Memory B cell (primary cell): ENCODE results near the gene KIF25.
"Not testable (repeated sequence)": the region's sequence is repeated elsewhere in the genome, so short reads cannot be mapped to it uniquely, and the experiment has no call there.

ENCODE experiments used
- ATAC-seq: fragments of 150-1000 bp; cut with Tn5 transposase; 2 replicates; pipeline ENCODE4 v1.10.0; 2021; ENCODE audit warnings: low read depth, mild to moderate bottlenecking, moderate library complexity
- DNase-seq, 2 donors: peaks; one replicate each; pipeline ENCODE4 v3.0.0; 2022; ENCODE audit warnings: low spot score in 2 of 2
- H3K27ac Mint-ChIP-seq: one replicate; pipeline ENCODE4 v1.8.0; 2022; ENCODE audit warnings: mild to moderate bottlenecking, moderate library complexity, mixed read lengths
- H3K27me3 Mint-ChIP-seq: one replicate; pipeline ENCODE4 v1.8.0; 2022; ENCODE audit warnings: mixed read lengths
- H3K36me3 Mint-ChIP-seq: one replicate; pipeline ENCODE4 v1.8.0; 2022; ENCODE audit warnings: mild to moderate bottlenecking, mixed read lengths
- H3K4me1 Mint-ChIP-seq: one replicate; pipeline ENCODE4 v1.8.0; 2022; ENCODE audit warnings: mixed read lengths
- H3K4me3 Mint-ChIP-seq: one replicate; pipeline ENCODE4 v1.8.0; 2022; ENCODE audit warnings: mild to moderate bottlenecking, moderate library complexity, mixed read lengths
- H3K9me3 Mint-ChIP-seq: one replicate; pipeline ENCODE4 v1.8.0; 2022; ENCODE audit warnings: mixed read lengths

Gene KIF25

GRCh38 chr6:167965592-167966539 lies 31.6 kb upstream of the KIF25 start:
- no peak for DNase-seq
- no peak overlapping the region for H3K4me3 Mint-ChIP-seq
- no peaks in the 10 kb centered on the region for H3K9me3 Mint-ChIP-seq
- no peaks in the 10 kb centered on the region for H3K4me1 Mint-ChIP-seq
- H3K36me3 Mint-ChIP-seq: peaks cover 48% of the 10 kb centered on the region
- H3K27ac Mint-ChIP-seq: no peak overlapping the region
- no peak for ATAC-seq
- H3K27me3 Mint-ChIP-seq: no peaks in the 10 kb centered on the region

GRCh38 chr6:167966540-167966905 lies 30.9 kb upstream of the KIF25 start:
- ATAC-seq (no peak), DNase-seq (no peak)
- Mint-ChIP-seq H3K36me3 (peaks cover 44% of the 10 kb centered on the region), H3K27me3 (no peaks in the 10 kb centered on the region), H3K9me3 (no peaks in the 10 kb centered on the region), H3K4me1 (no peaks in the 10 kb centered on the region), H3K27ac (peak overlapping the region; percentile 49), H3K4me3 (no peak overlapping the region)

DNA sequence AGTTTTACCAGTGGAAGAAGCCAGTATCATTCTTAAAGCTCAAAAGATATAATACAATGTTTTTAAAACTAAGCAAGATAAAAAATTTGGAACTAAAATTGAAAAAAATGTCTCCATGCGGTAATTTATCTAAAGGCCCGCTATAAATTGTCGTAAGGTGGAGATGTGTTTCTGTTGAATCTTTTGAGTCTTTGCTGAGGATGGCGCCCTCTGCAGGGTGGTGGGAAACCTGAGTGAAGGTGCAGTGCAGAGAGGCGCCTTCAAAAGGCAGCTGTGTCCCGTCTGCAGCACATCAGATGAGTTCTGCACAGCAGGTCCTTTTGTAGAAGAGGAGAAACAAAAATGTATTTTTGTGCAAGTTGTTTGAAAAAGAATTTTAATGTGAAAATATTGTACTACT lies 29.4 kb upstream of the KIF25 start:
- Mint-ChIP-seq H3K4me1 (no peaks in the 10 kb centered on the region), H3K27ac (no peak overlapping the region), H3K9me3 (no peaks in the 10 kb centered on the region), H3K36me3 (peaks cover 38% of the 10 kb centered on the region), H3K27me3 (no peaks in the 10 kb centered on the region), H3K4me3 (no peak overlapping the region)
- ATAC-seq: no peak
- no peak for DNase-seq

- Mint-ChIP-seq H3K36me3 (peaks cover 28% of the 10 kb centered on the region), H3K27me3 (no peaks in the 10 kb centered on the region), H3K9me3 (no peaks in the 10 kb centered on the region), H3K4me3 (no peak overlapping the region), H3K4me1 (no peaks in the 10 kb centered on the region), H3K27ac (no peak overlapping the region)
- ATAC-seq: no peak
- no peak for DNase-seq
These were observed 27.2 kb upstream of the KIF25 start for GRCh38 chr6:167970230-167970629.

- DNase-seq (no peak), ATAC-seq (no peak)
- Mint-ChIP-seq H3K36me3 (peaks cover 17% of the 10 kb centered on the region), H3K4me1 (no peaks in the 10 kb centered on the region), H3K27me3 (no peaks in the 10 kb centered on the region), H3K27ac (no peak overlapping the region), H3K9me3 (no peaks in the 10 kb centered on the region), H3K4me3 (no peak overlapping the region)
These were observed 25.3 kb upstream of the KIF25 start for GRCh38 chr6:167972193-167972592.

- Mint-ChIP-seq H3K27ac (peak overlapping the region; percentile 6), H3K9me3 (no peaks in the 10 kb centered on the region), H3K4me3 (no peak overlapping the region), H3K4me1 (no peaks in the 10 kb centered on the region), H3K27me3 (no peaks in the 10 kb centered on the region), H3K36me3 (peaks cover 10% of the 10 kb centered on the region)
- ATAC-seq (no peak), DNase-seq (no peak)
These were observed 24.2 kb upstream of the KIF25 start for GRCh38 chr6:167973148-167973885.

- no peaks in the 10 kb centered on the region for H3K27me3 Mint-ChIP-seq
- no peak overlapping the region for H3K4me3 Mint-ChIP-seq
- ATAC-seq: no peak
- H3K4me1 Mint-ChIP-seq: no peaks in the 10 kb centered on the region
- H3K9me3 Mint-ChIP-seq: no peaks in the 10 kb centered on the region
- no peak for DNase-seq
- no peak overlapping the region for H3K27ac Mint-ChIP-seq
- H3K36me3 Mint-ChIP-seq: peaks cover 4% of the 10 kb centered on the region
These were observed 22.7 kb upstream of the KIF25 start for GRCh38 chr6:167974640-167975344.

- H3K36me3 Mint-ChIP-seq: peaks cover 2% of the 10 kb centered on the region
- H3K9me3 Mint-ChIP-seq: no peaks in the 10 kb centered on the region
- H3K27ac Mint-ChIP-seq: no peak overlapping the region
- ATAC-seq (no peak), DNase-seq (no peak)
- no peaks in the 10 kb centered on the region for H3K4me1 Mint-ChIP-seq
- no peaks in the 10 kb centered on the region for H3K27me3 Mint-ChIP-seq
- H3K4me3 Mint-ChIP-seq: no peak overlapping the region
These were observed 22.0 kb upstream of the KIF25 start for GRCh38 chr6:167975458-167975857.

DNA sequence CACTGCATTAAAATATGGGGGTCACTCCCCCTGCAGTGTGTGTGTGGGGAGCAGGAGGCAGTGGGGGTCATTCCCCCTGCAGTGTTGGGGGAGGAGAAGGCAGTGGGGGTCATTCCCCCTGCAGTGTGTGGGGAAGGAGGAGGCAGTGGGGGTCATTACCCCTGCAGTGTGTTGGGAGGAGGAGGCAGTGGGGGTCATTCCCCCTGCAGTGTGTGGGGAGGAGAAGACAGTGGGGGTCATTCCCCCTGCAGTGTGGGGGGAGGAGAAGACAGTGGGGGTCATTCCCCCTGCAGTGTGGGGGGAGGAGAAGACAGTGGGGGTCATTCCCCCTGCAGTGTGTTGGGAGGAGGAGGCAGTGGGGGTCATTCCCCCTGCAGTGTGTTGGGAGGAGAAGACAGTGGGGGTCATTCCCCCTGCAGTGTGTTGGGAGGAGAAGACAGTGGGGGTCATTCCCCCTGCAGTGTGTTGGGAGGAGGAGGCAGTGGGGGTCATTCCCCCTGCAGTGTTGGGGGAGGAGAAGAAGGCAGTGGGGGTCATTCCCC lies 21.3 kb upstream of the KIF25 start:
- DNase-seq, H3K4me1 Mint-ChIP-seq, ATAC-seq, H3K36me3 Mint-ChIP-seq, H3K27me3 Mint-ChIP-seq, H3K9me3 Mint-ChIP-seq, H3K27ac Mint-ChIP-seq, H3K4me3 Mint-ChIP-seq: not testable (repeated sequence)

- ATAC-seq (no peak), DNase-seq (no peak)
- Mint-ChIP-seq H3K27me3 (no peaks in the 10 kb centered on the region), H3K36me3 (peaks cover 2% of the 10 kb centered on the region), H3K27ac (no peak overlapping the region), H3K9me3 (no peaks in the 10 kb centered on the region), H3K4me1 (no peaks in the 10 kb centered on the region), H3K4me3 (no peak overlapping the region)
These were observed 20.8 kb upstream of the KIF25 start for GRCh38 chr6:167976708-167977107.

DNA sequence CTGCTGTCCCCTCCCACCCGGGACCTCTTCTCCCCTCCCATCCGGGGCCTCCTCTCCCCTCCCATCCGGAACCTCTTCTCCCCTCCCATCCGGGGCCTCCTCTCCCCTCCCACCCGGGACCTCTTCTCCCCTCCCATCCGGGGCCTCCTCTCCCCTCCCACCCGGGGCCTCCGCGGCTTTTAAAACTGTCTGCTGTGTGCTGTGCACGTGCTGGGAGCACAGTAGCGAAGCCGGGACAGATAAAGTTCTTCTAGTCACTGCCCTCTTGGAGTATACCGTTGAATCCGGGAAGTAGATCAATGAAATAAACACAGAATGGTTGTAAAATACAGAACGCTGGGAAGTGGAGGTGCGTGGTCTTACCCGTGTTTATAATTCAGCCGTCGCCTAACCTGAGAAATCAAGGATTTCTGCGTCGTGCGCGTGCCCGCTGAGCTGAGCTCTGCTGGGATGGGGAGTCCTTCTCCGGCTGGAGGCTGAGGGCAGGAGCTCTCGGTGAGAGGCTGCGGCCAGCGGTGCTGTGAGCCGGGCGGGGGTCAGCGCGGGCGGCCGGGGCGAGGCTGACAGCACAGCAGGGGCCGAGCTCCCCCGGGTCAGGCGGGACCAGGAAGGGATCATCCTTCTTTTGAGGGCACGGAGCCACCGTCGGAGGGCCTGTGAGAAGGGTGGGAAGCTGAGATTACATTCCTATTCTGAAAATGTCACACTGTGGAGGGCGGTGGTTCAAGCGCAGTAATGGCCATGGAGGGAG lies 19.6 kb upstream of the KIF25 start:
- Mint-ChIP-seq H3K27ac (no peak overlapping the region), H3K4me3 (no peak overlapping the region), H3K36me3 (no peaks in the 10 kb centered on the region), H3K27me3 (peaks cover 2% of the 10 kb centered on the region), H3K9me3 (no peaks in the 10 kb centered on the region), H3K4me1 (no peaks in the 10 kb centered on the region)
- DNase-seq (no peak), ATAC-seq (no peak)

- Mint-ChIP-seq H3K27me3 (peaks cover 2% of the 10 kb centered on the region), H3K4me3 (no peak overlapping the region), H3K9me3 (peaks cover under 1% of the 10 kb centered on the region), H3K4me1 (no peaks in the 10 kb centered on the region), H3K27ac (no peak overlapping the region), H3K36me3 (no peaks in the 10 kb centered on the region)
- ATAC-seq: no peak
- no peak for DNase-seq
These were observed 18.9 kb upstream of the KIF25 start for GRCh38 chr6:167978607-167979006.

- ATAC-seq: no peak
- Mint-ChIP-seq H3K4me1 (no peaks in the 10 kb centered on the region), H3K27me3 (peaks cover 2% of the 10 kb centered on the region), H3K4me3 (no peak overlapping the region), H3K9me3 (peaks cover 5% of the 10 kb centered on the region), H3K36me3 (no peaks in the 10 kb centered on the region), H3K27ac (no peak overlapping the region)
- no peak for DNase-seq
These were observed 17.9 kb upstream of the KIF25 start for GRCh38 chr6:167979436-167980139.
